GM12878 (cell line): ENCODE results near the gene P2RX6. TPM values are rescaled to one million over a fixed set of nuclear protein-coding genes. Genes with fewer than 3 reads are reported as not detected.

ENCODE experiments used
- ATAC-seq: fragments of 200-7000 bp; cut with Tn5 transposase; 3 replicates; pipeline ENCODE4 v1.9.1; 2020; ENCODE audit warnings: mild to moderate bottlenecking, moderate library complexity
- BruUV-seq: library from RNA; stranded (reverse); fragments of 400-500 nt; replicated peaks from 2 replicates; lab custom pipeline; 2021; lab: Mats Ljungman, UMichigan
- CTCF ChIA-PET: fragments of 300-600 bp; sonication (Branson Sonifier 250); formaldehyde crosslinking; extraction: SDS; loops from one replicate; lab custom pipeline; 2021; ENCODE audit warnings: inconsistent platforms; lab: Yijun Ruan, JAX
- POLR2A ChIA-PET: fragments of 350-600 bp; formaldehyde crosslinking; extraction: SDS; loops from one replicate; lab custom pipeline; 2021; ENCODE audit warnings: inconsistent platforms; lab: Charles Lee
- RAD21 ChIA-PET: fragments of 300-600 bp; sonication (Branson Sonifier 250); formaldehyde crosslinking; loops from one replicate; lab custom pipeline; 2023; ENCODE audit warnings: antibody characterized with exemption; ENCODE audit not compliant: unreplicated experiment; lab: Charles Lee
- SMC1A ChIA-PET: fragments of 300-600 bp; sonication (Branson Sonifier 250); formaldehyde crosslinking; loops from one replicate; lab custom pipeline; 2023; ENCODE audit not compliant: unreplicated experiment, uncharacterized antibody; lab: Charles Lee
- DNase-seq: peaks from one replicate; pipeline ENCODE4 v3.0.0-alpha.2; 2011; ENCODE audit warnings: low read depth, low spot score
- FAIRE-seq: peaks from 3 replicates; lab custom pipeline; 2011; peaks lifted over from hg19 to GRCh38; lab: Jason Lieb, UNC
- H2AFZ ChIP-seq: 2 replicates; pipeline ENCODE4 v1.6.0; 2011; ENCODE audit warnings: low read depth, low read length, control low read depth; ENCODE audit not compliant: control insufficient read depth
- H3K27ac ChIP-seq: 2 replicates; pipeline ENCODE4 v1.5.1; 2011; ENCODE audit warnings: control low read depth; ENCODE audit not compliant: control insufficient read depth, insufficient read depth
- H3K27me3 ChIP-seq, 2 experiments: replicated peaks in 1 of 2; 2 replicates each; pipeline versions ENCODE4 v1.6.0 to v1.6.1; 2011; ENCODE audit warnings: low read length in 1 of 2; ENCODE audit not compliant: control insufficient read depth in 2 of 2, insufficient read depth in 2 of 2
- H3K36me3 ChIP-seq, 2 experiments: 2 replicates each; pipeline ENCODE4 v1.5.1; 2011; ENCODE audit warnings: low read length in 1 of 2; ENCODE audit not compliant: control insufficient read depth in 2 of 2, insufficient read depth in 2 of 2
- H3K4me1 ChIP-seq: 2 replicates; pipeline ENCODE4 v1.6.1; 2011; ENCODE audit warnings: mild to moderate bottlenecking, low read length, moderate library complexity, mixed read lengths; ENCODE audit not compliant: control insufficient read depth, insufficient read depth
- H3K4me2 ChIP-seq: 2 replicates; pipeline ENCODE4 v1.6.0; 2011; ENCODE audit warnings: control low read depth; ENCODE audit not compliant: control insufficient read depth, insufficient read depth
- H3K4me3 ChIP-seq: fragments of 200-600 bp; sonication (generic); 2 replicates; pipeline ENCODE4 v1.5.1; 2016
- H3K79me2 ChIP-seq: 2 replicates; pipeline ENCODE4 v1.6.0; 2011; ENCODE audit warnings: low read length; ENCODE audit not compliant: control insufficient read depth, insufficient read depth
- H3K9ac ChIP-seq: 2 replicates; pipeline ENCODE4 v1.8.0; 2011; ENCODE audit warnings: low read length, control low read depth, mixed read lengths; ENCODE audit not compliant: control insufficient read depth, insufficient read depth
- H3K9me3 ChIP-seq: replicated peaks from 3 replicates; pipeline ENCODE4 v1.5.1; 2011; ENCODE audit warnings: mild to moderate bottlenecking, low read length; ENCODE audit not compliant: control insufficient read depth, insufficient read depth
- H4K20me1 ChIP-seq: 2 replicates; pipeline ENCODE4 v1.6.0; 2011; ENCODE audit not compliant: control insufficient read depth, insufficient read depth
- ASH2L ChIP-seq: fragments of 300-600, 200-600 bp; sonication (generic); IDR thresholded peaks from 2 replicates; pipeline ENCODE4 v1.6.1; 2017; ENCODE audit warnings: low read depth, mild to moderate bottlenecking, borderline replicate concordance
- PKNOX1 ChIP-seq: fragments of 450-650 bp; IDR thresholded peaks from 2 replicates; pipeline ENCODE4 v1.6.1; 2016; ENCODE audit warnings: mild to moderate bottlenecking
- PRDM15 ChIP-seq: fragments of 450-650 bp; formaldehyde crosslinking; IDR thresholded peaks from 2 replicates; pipeline ENCODE4 v1.4.0; 2020; ENCODE audit warnings: mild to moderate bottlenecking, moderate library complexity
- SP1 ChIP-seq: IDR thresholded peaks from one replicate; pipeline ENCODE4 v1.6.1; 2011; ENCODE audit warnings: low read depth, low read length
- SUZ12 ChIP-seq: fragments of 200-600 bp; sonication (generic); IDR thresholded peaks from one replicate; pipeline ENCODE4 v1.6.1; 2018; ENCODE audit warnings: antibody characterized with exemption, mild to moderate bottlenecking; ENCODE audit not compliant: unreplicated experiment
- USF2 ChIP-seq: IDR thresholded peaks from 2 replicates; pipeline ENCODE4 v1.6.1; 2011; ENCODE audit warnings: low read depth, low read length, improper control_type of control experiment, borderline replicate concordance
- YBX1 ChIP-seq: fragments of 450-650 bp; IDR thresholded peaks from 2 replicates; pipeline ENCODE4 v1.6.1; 2016; ENCODE audit warnings: antibody characterized with exemption
- ZZZ3 ChIP-seq: IDR thresholded peaks from 2 replicates; pipeline ENCODE4 v1.6.1; 2011; ENCODE audit warnings: low read depth; ENCODE audit not compliant: control insufficient read depth, insufficient read length
- WGBS: methylation state at CpG from one replicate; pipeline ENCODE4 v1.1.6; 2016; ENCODE audit warnings: low lambda C conversion rate; ENCODE audit not compliant: insufficient replicate concordance, insufficient coverage; ENCODE audit errors: missing lambda C conversion rate; 5-methylcytosine and 5-hydroxymethylcytosine counted together
- in situ Hi-C: fragments of 300-500 bp; cut with MboI; formaldehyde crosslinking; loops from 9 replicates; pipeline ENCODE4 v1.14.3; 2018; ENCODE audit warnings: mixed read lengths
- intact Hi-C: fragments of 100-400 bp; cut with micrococcal nuclease; formaldehyde crosslinking; loops from one replicate; pipeline ENCODE4 v1.14.2; 2022; ENCODE audit not compliant: unreplicated experiment
- polyA plus RNA-seq, 11 experiments: library from polyadenylated mRNA; depleted of rRNA in 4 of 11; unstranded in 6 of 11; stranded (reverse) in 5 of 11; fragments of >200 nt; fragmentation: Nextera tagmentation in 4 of 11; fragmentation: Illumina TruSeq in 1 of 11; extraction: Ambion mirVana in 4 of 11; extraction: Trizol in 1 of 11; gene quantifications; 1 replicate in 1 of 11; 2 replicates in 10 of 11; pipeline versions ENCODE4 v1.2.1 to v1.2.3, GENCODE V29; 2011 to 2016; ENCODE audit warnings: inconsistent platforms in 2 of 11, missing spikeins in 2 of 11, low read depth in 1 of 11
- total RNA-seq, 4 experiments: library from RNA; depleted of rRNA in 3 of 4; stranded (reverse); fragments of >200 nt in 3 of 4; fragmentation: Illumina TruSeq in 1 of 4; extraction: Trizol in 1 of 4; gene quantifications; 2 replicates each; pipeline versions ENCODE4 v1.2.1 to v1.2.3, GENCODE V29; 2013 to 2021

Gene P2RX6
- total and polyA plus RNA-seq, 10 of the 15 experiments (the other 5 are each of a cell fraction or from before 2014, with no cell fraction given): 0.03 to 0.21 (median 0.07) TPM; not detected in 5

- RAD21 ChIA-PET: interaction anchor here (0.6 kb wide), 1 partner anchor 1855 kb away, joined by 3 read pairs; no protein-coding TSS in a partner anchor
- CTCF ChIA-PET: no interaction called here
- no peak for ATAC-seq
- peaks cover 0 to 3% of the 10 kb centered on the region in 2 experiments; a peak in 2 of 4 replicates for H3K36me3 ChIP-seq
- H3K79me2 ChIP-seq: no peaks in the 10 kb centered on the region
- no peaks in the 10 kb centered on the region for H3K4me1 ChIP-seq
- H3K4me3 ChIP-seq: no peak overlapping the region
- BruUV-seq: no TSS peak
- WGBS: 97% methylated on average over 16 of the region's 16 CpGs
- TF ChIP-seq YBX1 (no peak), SP1 (no peak), ZZZ3 (no peak), PRDM15 (no peak), ASH2L (no peak), PKNOX1 (no peak), SUZ12 (no peak), USF2 (no peak)
- in situ Hi-C loops: no loop called here
- H4K20me1 ChIP-seq: no peaks in the 10 kb centered on the region
- intact Hi-C loops: no loop called here
- H3K4me2 ChIP-seq: no peak overlapping the region
- H3K9me3 ChIP-seq: no peaks in the 10 kb centered on the region
- POLR2A ChIA-PET: interaction anchor here (0.6 kb wide), 1 partner anchor 15 kb away, joined by 3 read pairs; no protein-coding TSS in a partner anchor
- H3K27ac ChIP-seq: no peak overlapping the region
- SMC1A ChIA-PET: no interaction called here
- no peak overlapping the region for H3K9ac ChIP-seq
- no peak for FAIRE-seq
- H2AFZ ChIP-seq: no peak overlapping the region
- H3K27me3 ChIP-seq: no peaks in the 10 kb centered on the region
- DNase-seq: no peak
Observed at GRCh38 chr22:20988573-20989322, 26.2 kb upstream of the P2RX6 start.
